Keratinocyte (primary cell): ENCODE data around the gene CARM1. TPM values are rescaled to one million over a fixed set of nuclear protein-coding genes. Genes with fewer than 3 reads are reported as not detected.
"Not testable (repeated sequence)": the region's sequence is repeated elsewhere in the genome, so short reads cannot be mapped to it uniquely, and the experiment has no call there.

Source experiments
- DNase-seq: peaks from one replicate; pipeline ENCODE4 v3.0.0-alpha.2; 2011; ENCODE audit warnings: low read depth, missing footprints, low spot score
- FAIRE-seq: peaks from 2 replicates; lab custom pipeline; 2011; peaks lifted over from hg19 to GRCh38; lab: Jason Lieb, UNC
- H2AFZ ChIP-seq: 2 replicates; pipeline ENCODE4 v1.6.0; 2012; ENCODE audit warnings: low read length, control low read depth, inconsistent platforms; ENCODE audit not compliant: control insufficient read depth
- H3K27ac ChIP-seq: 2 replicates; pipeline ENCODE4 v1.5.1; 2011; ENCODE audit warnings: low read length; ENCODE audit not compliant: control insufficient read depth, insufficient read depth
- H3K27me3 ChIP-seq: 3 replicates; pipeline ENCODE4 v1.6.0; 2011; ENCODE audit warnings: low read length; ENCODE audit not compliant: control insufficient read depth, insufficient read depth; ENCODE audit errors: extremely low read depth
- H3K36me3 ChIP-seq, 2 experiments: 2 replicates in 1 of 2; 3 replicates in 1 of 2; pipeline ENCODE4 v1.5.1; 2011; ENCODE audit warnings: low read length in 2 of 2, mild to moderate bottlenecking in 1 of 2; ENCODE audit not compliant: control insufficient read depth in 2 of 2, insufficient read depth in 2 of 2; ENCODE audit errors: extremely low read depth in 1 of 2
- H3K4me1 ChIP-seq: 3 replicates; pipeline ENCODE4 v1.5.1; 2011; ENCODE audit warnings: low read length; ENCODE audit not compliant: control insufficient read depth, insufficient read depth; ENCODE audit errors: extremely low read depth
- H3K4me2 ChIP-seq: 3 replicates; pipeline ENCODE4 v1.6.0; 2011; ENCODE audit warnings: low read depth, low read length; ENCODE audit not compliant: control insufficient read depth, insufficient read depth; ENCODE audit errors: extremely low read depth
- H3K4me3 ChIP-seq, 3 experiments: fragments of 200-600 bp in 1 of 3; sonication (generic) in 1 of 3; 2 replicates in 2 of 3; 3 replicates in 1 of 3; pipeline ENCODE4 v1.5.1; 2011 to 2016; ENCODE audit warnings: low read length in 3 of 3, mild to moderate bottlenecking in 3 of 3, control low read depth in 2 of 3, inconsistent platforms in 1 of 3, low read depth in 1 of 3, mixed read lengths in 1 of 3, mixed run types in 1 of 3, moderate library complexity in 1 of 3; ENCODE audit not compliant: control insufficient read depth in 2 of 3, insufficient read depth in 2 of 3; ENCODE audit errors: extremely low read depth in 1 of 3
- H3K79me2 ChIP-seq: 2 replicates; pipeline ENCODE4 v1.6.0; 2012; ENCODE audit warnings: low read length; ENCODE audit not compliant: control insufficient read depth, insufficient read depth
- H3K9ac ChIP-seq: 3 replicates; pipeline ENCODE4 v1.6.0; 2011; ENCODE audit warnings: low read length; ENCODE audit not compliant: control insufficient read depth, insufficient read depth; ENCODE audit errors: extremely low read depth
- H3K9me1 ChIP-seq: 3 replicates; pipeline ENCODE4 v1.6.0; 2011; ENCODE audit warnings: low read length; ENCODE audit not compliant: control insufficient read depth, insufficient read depth; ENCODE audit errors: extremely low read depth
- H3K9me3 ChIP-seq: 2 replicates; pipeline ENCODE4 v1.5.1; 2012; ENCODE audit warnings: low read depth, low read length; ENCODE audit not compliant: control insufficient read depth
- H4K20me1 ChIP-seq: 3 replicates; pipeline ENCODE4 v1.6.0; 2011; ENCODE audit warnings: low read length; ENCODE audit not compliant: control insufficient read depth, insufficient read depth; ENCODE audit errors: extremely low read depth
- CTCF ChIP-seq, 3 experiments: IDR thresholded peaks in 1 of 3; conservative IDR thresholded peaks in 1 of 3; optimal IDR thresholded peaks in 1 of 3; 2 replicates in 2 of 3; 3 replicates in 1 of 3; pipeline versions ENCODE3 to v1.5.1; 2011; ENCODE audit warnings: low read length in 3 of 3, mild to moderate bottlenecking in 3 of 3, moderate library complexity in 2 of 3, control low read depth in 1 of 3, inconsistent platforms in 1 of 3; ENCODE audit not compliant: insufficient read depth in 2 of 3; ENCODE audit errors: extremely low read depth in 1 of 3
- EZH2 ChIP-seq: IDR thresholded peaks from one replicate; pipeline ENCODE4 v1.6.1; 2012; ENCODE audit warnings: inconsistent platforms, mild to moderate bottlenecking, low read length, moderate library complexity
- dilution Hi-C: fragments of 300-500 bp; cut with MboI; formaldehyde crosslinking; loops from one replicate; pipeline ENCODE4 v1.7.0; 2020; ENCODE audit warnings: low sequenced_read_pairs; ENCODE audit not compliant: extremely low pct_ligation_motif_present
- polyA plus RNA-seq, 5 experiments: library from polyadenylated mRNA; depleted of rRNA in 3 of 5; stranded (reverse) in 3 of 5; stranded (forward) in 1 of 5; unstranded in 1 of 5; fragments of >200 nt; gene quantifications; 1 replicate in 1 of 5; 2 replicates in 3 of 5; 3 replicates in 1 of 5; pipeline versions ENCODE4 v1.2.1 to v1.2.3, GENCODE V29; 2011 to 2012; ENCODE audit warnings: missing spikeins in 2 of 5, low read depth in 1 of 5, low replicate concordance in 1 of 5

Gene CARM1
- polyA plus RNA-seq, 1 donor (not counting 4 experiments of a cell fraction or from before 2014, with no cell fraction given) = 22.8 TPM

GRCh38 chr19:10854350-10855089 lies 16.8 kb upstream of the CARM1 start:
- Histone ChIP-seq H2AFZ (no peak overlapping the region), H3K9ac (no peak overlapping the region), H3K9me3 (no peaks in the 10 kb centered on the region), H3K9me1 (no peaks in the 10 kb centered on the region), H3K27ac (no peak overlapping the region), H3K79me2 (no peaks in the 10 kb centered on the region), H3K4me3 (no peak overlapping the region), H3K36me3 (no peaks in the 10 kb centered on the region), H4K20me1 (no peaks in the 10 kb centered on the region), H3K27me3 (no peaks in the 10 kb centered on the region), H3K4me1 (no peaks in the 10 kb centered on the region), H3K4me2 (no peak overlapping the region)
- FAIRE-seq = no peak
- DNase-seq = no peak
- no peak for TF ChIP-seq CTCF (optimal IDR thresholded peaks at IDR 0.05 in 1 of 3, IDR thresholded peaks at IDR 0.05 in 1 of 3, conservative IDR thresholded peaks at IDR 0.05 in 1 of 3; ENCODE audit: extremely low read depth in 1 of 3, insufficient read depth in 2 of 3, low read length in 3 of 3)
- no peak for TF ChIP-seq EZH2
- dilution Hi-C loops = no loop called here

GRCh38 chr19:10855879-10856522 lies 15.4 kb upstream of the CARM1 start:
- no peaks in the 10 kb centered on the region for H3K4me1 ChIP-seq
- no peaks in the 10 kb centered on the region for H3K9me3 ChIP-seq
- no peaks in the 10 kb centered on the region for H3K79me2 ChIP-seq
- no peaks in the 10 kb centered on the region for H3K36me3 ChIP-seq
- no peak overlapping the region for H2AFZ ChIP-seq
- DNase-seq (no peak), FAIRE-seq (no peak)
- H4K20me1 ChIP-seq = no peaks in the 10 kb centered on the region
- TF ChIP-seq CTCF (optimal IDR thresholded peaks at IDR 0.05 in 1 of 3, IDR thresholded peaks at IDR 0.05 in 1 of 3, conservative IDR thresholded peaks at IDR 0.05 in 1 of 3; ENCODE audit: extremely low read depth in 1 of 3, insufficient read depth in 2 of 3, low read length in 3 of 3) (peak; percentile 66 to 72 (median 67)), EZH2 (no peak)
- no peaks in the 10 kb centered on the region for H3K27me3 ChIP-seq
- no peak overlapping the region for H3K4me3 ChIP-seq
- no peak overlapping the region for H3K27ac ChIP-seq
- H3K4me2 ChIP-seq = no peak overlapping the region
- dilution Hi-C loops = no loop called here
- H3K9ac ChIP-seq = no peak overlapping the region
- H3K9me1 ChIP-seq = no peaks in the 10 kb centered on the region

GRCh38 chr19:10856899-10857298 lies 14.5 kb upstream of the CARM1 start:
- H3K79me2 ChIP-seq, H3K36me3 ChIP-seq, H3K4me1 ChIP-seq, H4K20me1 ChIP-seq, H3K9ac ChIP-seq, H2AFZ ChIP-seq, dilution Hi-C loops, H3K9me1 ChIP-seq, H3K27me3 ChIP-seq, DNase-seq, H3K9me3 ChIP-seq, FAIRE-seq, H3K27ac ChIP-seq, H3K4me3 ChIP-seq, H3K4me2 ChIP-seq: not testable (repeated sequence)
